ENCODE measurements around the gene TRHDE.

DNA sequence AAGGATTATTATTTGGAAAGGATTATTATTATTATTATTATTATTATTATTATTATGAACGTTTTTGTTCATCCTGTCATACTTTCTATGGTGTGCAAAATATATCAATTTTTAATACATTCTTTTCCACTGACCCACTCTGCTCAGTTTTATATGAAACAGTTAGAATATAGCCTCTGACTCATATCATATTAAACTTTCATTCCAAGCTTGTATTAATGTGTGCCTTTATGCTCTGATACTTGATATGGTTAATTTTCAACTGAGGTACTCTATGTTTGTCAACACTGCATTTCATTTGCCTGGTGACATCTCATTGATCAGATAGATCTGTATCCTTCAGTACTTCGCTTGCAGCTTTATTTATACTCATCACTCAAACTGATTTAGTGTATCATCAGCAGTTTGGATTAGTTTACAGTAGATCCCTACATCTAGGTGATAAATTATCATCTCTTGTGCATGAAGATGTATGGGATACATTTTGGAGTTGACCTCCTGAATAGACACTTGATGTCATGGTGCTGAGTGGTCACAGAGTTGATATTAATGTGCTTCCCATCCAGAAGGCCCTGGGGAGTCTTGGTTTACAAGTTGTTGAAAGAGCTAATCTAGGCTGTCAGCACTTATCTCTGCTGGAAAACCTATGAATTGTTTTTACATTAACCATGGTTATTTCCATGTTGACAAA lies 271.8 kb downstream of the TRHDE start:
- TF ChIP-seq POLR2A (IDR thresholded peaks at IDR 0.05; ENCODE audit: low read length): no peak
- TF ChIP-seq GATA1 (IDR thresholded peaks at IDR 0.05; ENCODE audit: low read depth, low read length): no peak
